ENCODE results near the gene ABCD1.

DNA sequence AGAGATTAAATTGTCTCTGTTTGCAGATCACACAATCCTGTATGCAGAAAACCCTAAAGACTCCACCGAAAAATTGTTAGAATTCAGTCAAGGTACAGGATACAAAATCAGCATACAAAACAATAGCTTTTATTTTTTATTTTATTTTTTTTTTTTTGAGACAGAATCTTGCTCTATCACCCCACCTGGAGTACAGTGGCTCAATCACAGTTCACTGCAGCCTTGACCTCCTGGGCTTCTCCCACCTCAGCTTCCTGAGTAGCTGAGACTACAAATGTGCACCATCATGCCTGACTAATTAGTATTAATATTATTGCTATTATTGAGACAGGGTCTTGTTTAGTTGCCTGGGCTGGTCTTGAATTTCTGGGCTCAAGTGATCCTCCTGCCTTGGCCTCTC is 30.5 kb downstream of the ABCD1 start:
- TF ChIP-seq, protein P1, sequence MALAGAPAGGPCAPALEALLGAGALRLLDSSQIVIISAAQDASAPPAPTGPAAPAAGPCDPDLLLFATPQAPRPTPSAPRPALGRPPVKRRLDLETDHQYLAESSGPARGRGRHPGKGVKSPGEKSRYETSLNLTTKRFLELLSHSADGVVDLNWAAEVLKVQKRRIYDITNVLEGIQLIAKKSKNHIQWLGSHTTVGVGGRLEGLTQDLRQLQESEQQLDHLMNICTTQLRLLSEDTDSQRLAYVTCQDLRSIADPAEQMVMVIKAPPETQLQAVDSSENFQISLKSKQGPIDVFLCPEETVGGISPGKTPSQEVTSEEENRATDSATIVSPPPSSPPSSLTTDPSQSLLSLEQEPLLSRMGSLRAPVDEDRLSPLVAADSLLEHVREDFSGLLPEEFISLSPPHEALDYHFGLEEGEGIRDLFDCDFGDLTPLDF (CRISPR knock-in tag; IDR thresholded peaks at IDR 0.05): no peak
- TF ChIP-seq, protein P2, sequence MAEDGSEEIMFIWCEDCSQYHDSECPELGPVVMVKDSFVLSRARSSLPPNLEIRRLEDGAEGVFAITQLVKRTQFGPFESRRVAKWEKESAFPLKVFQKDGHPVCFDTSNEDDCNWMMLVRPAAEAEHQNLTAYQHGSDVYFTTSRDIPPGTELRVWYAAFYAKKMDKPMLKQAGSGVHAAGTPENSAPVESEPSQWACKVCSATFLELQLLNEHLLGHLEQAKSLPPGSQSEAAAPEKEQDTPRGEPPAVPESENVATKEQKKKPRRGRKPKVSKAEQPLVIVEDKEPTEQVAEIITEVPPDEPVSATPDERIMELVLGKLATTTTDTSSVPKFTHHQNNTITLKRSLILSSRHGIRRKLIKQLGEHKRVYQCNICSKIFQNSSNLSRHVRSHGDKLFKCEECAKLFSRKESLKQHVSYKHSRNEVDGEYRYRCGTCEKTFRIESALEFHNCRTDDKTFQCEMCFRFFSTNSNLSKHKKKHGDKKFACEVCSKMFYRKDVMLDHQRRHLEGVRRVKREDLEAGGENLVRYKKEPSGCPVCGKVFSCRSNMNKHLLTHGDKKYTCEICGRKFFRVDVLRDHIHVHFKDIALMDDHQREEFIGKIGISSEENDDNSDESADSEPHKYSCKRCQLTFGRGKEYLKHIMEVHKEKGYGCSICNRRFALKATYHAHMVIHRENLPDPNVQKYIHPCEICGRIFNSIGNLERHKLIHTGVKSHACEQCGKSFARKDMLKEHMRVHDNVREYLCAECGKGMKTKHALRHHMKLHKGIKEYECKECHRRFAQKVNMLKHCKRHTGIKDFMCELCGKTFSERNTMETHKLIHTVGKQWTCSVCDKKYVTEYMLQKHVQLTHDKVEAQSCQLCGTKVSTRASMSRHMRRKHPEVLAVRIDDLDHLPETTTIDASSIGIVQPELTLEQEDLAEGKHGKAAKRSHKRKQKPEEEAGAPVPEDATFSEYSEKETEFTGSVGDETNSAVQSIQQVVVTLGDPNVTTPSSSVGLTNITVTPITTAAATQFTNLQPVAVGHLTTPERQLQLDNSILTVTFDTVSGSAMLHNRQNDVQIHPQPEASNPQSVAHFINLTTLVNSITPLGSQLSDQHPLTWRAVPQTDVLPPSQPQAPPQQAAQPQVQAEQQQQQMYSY (CRISPR knock-in tag; IDR thresholded peaks at IDR 0.05): no peak
- TF ChIP-seq, protein P3, sequence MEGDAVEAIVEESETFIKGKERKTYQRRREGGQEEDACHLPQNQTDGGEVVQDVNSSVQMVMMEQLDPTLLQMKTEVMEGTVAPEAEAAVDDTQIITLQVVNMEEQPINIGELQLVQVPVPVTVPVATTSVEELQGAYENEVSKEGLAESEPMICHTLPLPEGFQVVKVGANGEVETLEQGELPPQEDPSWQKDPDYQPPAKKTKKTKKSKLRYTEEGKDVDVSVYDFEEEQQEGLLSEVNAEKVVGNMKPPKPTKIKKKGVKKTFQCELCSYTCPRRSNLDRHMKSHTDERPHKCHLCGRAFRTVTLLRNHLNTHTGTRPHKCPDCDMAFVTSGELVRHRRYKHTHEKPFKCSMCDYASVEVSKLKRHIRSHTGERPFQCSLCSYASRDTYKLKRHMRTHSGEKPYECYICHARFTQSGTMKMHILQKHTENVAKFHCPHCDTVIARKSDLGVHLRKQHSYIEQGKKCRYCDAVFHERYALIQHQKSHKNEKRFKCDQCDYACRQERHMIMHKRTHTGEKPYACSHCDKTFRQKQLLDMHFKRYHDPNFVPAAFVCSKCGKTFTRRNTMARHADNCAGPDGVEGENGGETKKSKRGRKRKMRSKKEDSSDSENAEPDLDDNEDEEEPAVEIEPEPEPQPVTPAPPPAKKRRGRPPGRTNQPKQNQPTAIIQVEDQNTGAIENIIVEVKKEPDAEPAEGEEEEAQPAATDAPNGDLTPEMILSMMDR (IDR thresholded peaks at IDR 0.05): no peak
- TF ChIP-seq CBFB (CRISPR knock-in tag; IDR thresholded peaks at IDR 0.05; ENCODE audit: low read depth) (no peak), SP1 (CRISPR knock-in tag; conservative IDR thresholded peaks at IDR 0.05) (no peak)
- TF ChIP-seq, protein P4, sequence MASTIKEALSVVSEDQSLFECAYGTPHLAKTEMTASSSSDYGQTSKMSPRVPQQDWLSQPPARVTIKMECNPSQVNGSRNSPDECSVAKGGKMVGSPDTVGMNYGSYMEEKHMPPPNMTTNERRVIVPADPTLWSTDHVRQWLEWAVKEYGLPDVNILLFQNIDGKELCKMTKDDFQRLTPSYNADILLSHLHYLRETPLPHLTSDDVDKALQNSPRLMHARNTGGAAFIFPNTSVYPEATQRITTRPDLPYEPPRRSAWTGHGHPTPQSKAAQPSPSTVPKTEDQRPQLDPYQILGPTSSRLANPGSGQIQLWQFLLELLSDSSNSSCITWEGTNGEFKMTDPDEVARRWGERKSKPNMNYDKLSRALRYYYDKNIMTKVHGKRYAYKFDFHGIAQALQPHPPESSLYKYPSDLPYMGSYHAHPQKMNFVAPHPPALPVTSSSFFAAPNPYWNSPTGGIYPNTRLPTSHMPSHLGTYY (CRISPR knock-in tag; IDR thresholded peaks at IDR 0.05): no peak
